ENCODE measurements around the gene RBM19. TPM values are rescaled to one million over a fixed set of nuclear protein-coding genes. Genes with fewer than 3 reads are reported as not detected.

Gene RBM19
- total and polyA plus RNA-seq, 4 donors, result 17.9 to 33.6 (median 21.9) TPM

GRCh38 chr12:113958108-113958507 is 8.0 kb downstream of the RBM19 start:
- DNase-seq, result no peak
- no peak for ATAC-seq (ENCODE audit: insufficient read depth, low FRiP score)
- no peak for TF ChIP-seq CTCF (IDR thresholded peaks at IDR 0.05; ENCODE audit: control extremely low read depth, extremely low read depth)
- H3K4me1 ChIP-seq (ENCODE audit: control insufficient read depth in 5 of 5, insufficient read depth in 5 of 5, low read length in 5 of 5), result no peaks in the 10 kb centered on the region
- H3K4me3 ChIP-seq, result no peak overlapping the region
- peaks cover 47 to 65% (median 58%) of the 10 kb centered on the region in 4 donors for H3K36me3 ChIP-seq (ENCODE audit: control insufficient read depth in 4 of 4, insufficient read depth in 4 of 4, low read length in 4 of 4)
- no peak overlapping the region for H3K27ac ChIP-seq (ENCODE audit: low read depth in 1 of 2, low read length in 1 of 2)
- no peaks in the 10 kb centered on the region for H3K27me3 ChIP-seq (ENCODE audit: control insufficient read depth in 3 of 3, insufficient read depth in 3 of 3, low read length in 2 of 3)
- WGBS, 2 donors, result 87 to 95% methylated on average over 5 of the region's 5 CpGs
- H3K9me3 ChIP-seq (ENCODE audit: control insufficient read depth in 4 of 4, insufficient read depth in 3 of 4, low read length in 3 of 4), result no peaks in the 10 kb centered on the region
- H3K9ac ChIP-seq (ENCODE audit: insufficient read depth in 1 of 2, low read length in 2 of 2), result no peak overlapping the region

- Histone ChIP-seq H3K9ac (ENCODE audit: insufficient read depth in 1 of 2, low read length in 2 of 2) (no peak overlapping the region), H3K4me1 (ENCODE audit: control insufficient read depth in 5 of 5, insufficient read depth in 5 of 5, low read length in 5 of 5) (no peaks in the 10 kb centered on the region), H3K4me3 (no peak overlapping the region), H3K9me3 (ENCODE audit: control insufficient read depth in 4 of 4, insufficient read depth in 3 of 4, low read length in 3 of 4) (no peaks in the 10 kb centered on the region), H3K36me3 (ENCODE audit: control insufficient read depth in 4 of 4, insufficient read depth in 4 of 4, low read length in 4 of 4) (peaks cover 47 to 65% (median 58%) of the 10 kb centered on the region in 4 donors), H3K27ac (ENCODE audit: low read depth in 1 of 2, low read length in 1 of 2) (no peak overlapping the region), H3K27me3 (ENCODE audit: control insufficient read depth in 3 of 3, insufficient read depth in 3 of 3, low read length in 2 of 3) (no peaks in the 10 kb centered on the region)
- 86% methylated on average over 17 of the region's 17 CpGs for WGBS, 2 donors
- ATAC-seq (ENCODE audit: insufficient read depth, low FRiP score) (no peak), DNase-seq (no peak)
- TF ChIP-seq CTCF (IDR thresholded peaks at IDR 0.05; ENCODE audit: control extremely low read depth, extremely low read depth), result no peak
Observed at GRCh38 chr12:113957627-113958026, 8.5 kb downstream of the RBM19 start.

- no peaks in the 10 kb centered on the region for H3K27me3 ChIP-seq (ENCODE audit: control insufficient read depth in 3 of 3, insufficient read depth in 3 of 3, low read length in 2 of 3)
- no peak for DNase-seq
- no peaks in the 10 kb centered on the region for H3K4me1 ChIP-seq (ENCODE audit: control insufficient read depth in 5 of 5, insufficient read depth in 5 of 5, low read length in 5 of 5)
- H3K9ac ChIP-seq (ENCODE audit: insufficient read depth in 1 of 2, low read length in 2 of 2), result no peak overlapping the region
- no peak for ATAC-seq (ENCODE audit: insufficient read depth, low FRiP score)
- peaks cover 34 to 62% (median 44%) of the 10 kb centered on the region in 4 donors for H3K36me3 ChIP-seq (ENCODE audit: control insufficient read depth in 4 of 4, insufficient read depth in 4 of 4, low read length in 4 of 4)
- H3K9me3 ChIP-seq (ENCODE audit: control insufficient read depth in 4 of 4, insufficient read depth in 3 of 4, low read length in 3 of 4), result peaks cover 0 to 2% (median 0%) of the 10 kb centered on the region in 4 donors
- no peak for TF ChIP-seq CTCF (IDR thresholded peaks at IDR 0.05; ENCODE audit: control extremely low read depth, extremely low read depth)
- H3K27ac ChIP-seq (ENCODE audit: low read depth in 1 of 2, low read length in 1 of 2), result no peak overlapping the region
- no peak overlapping the region for H3K4me3 ChIP-seq
- 88 to 89% methylated on average over 15 of the region's 15 CpGs for WGBS, 2 donors
Observed at GRCh38 chr12:113955109-113955970, 10.8 kb downstream of the RBM19 start.

Data from lung (tissue), 12 donors.